ENCODE results near the gene PRDM11.

- TF ChIP-seq SPI1 (IDR thresholded peaks at IDR 0.05; ENCODE audit: low read depth, low read length) (no peak), TAF1 (IDR thresholded peaks at IDR 0.05; ENCODE audit: low read depth, low read length) (no peak), POLR2AphosphoS5 (IDR thresholded peaks at IDR 0.05; ENCODE audit: low read depth, low read length) (no peak)
Observed at GRCh38 chr11:45168366-45169130, 22.1 kb downstream of the PRDM11 start.
